IMR-90 (cell line): ENCODE data around the gene MICAL2. TPM values are rescaled to one million over a fixed set of nuclear protein-coding genes. Genes with fewer than 3 reads are reported as not detected.

Experiments used
- ATAC-seq: fragments of 200-7000 bp; cut with Tn5 transposase; 2 replicates; pipeline ENCODE4 v1.9.1; 2020; ENCODE audit warnings: low read depth, mild to moderate bottlenecking, moderate library complexity
- BruUV-seq: library from RNA; stranded (reverse); fragments of 400-500 nt; replicated peaks from 2 replicates; lab custom pipeline; 2021; lab: Mats Ljungman, UMichigan
- CTCF ChIA-PET: fragments of 300-600 bp; formaldehyde crosslinking; extraction: SDS; loops from one replicate; lab custom pipeline; 2021; ENCODE audit warnings: antibody characterized with exemption; lab: Yijun Ruan, JAX
- POLR2A ChIA-PET: fragments of 300-600 bp; sonication (Branson Sonifier 250); formaldehyde crosslinking; loops from one replicate; lab custom pipeline; 2022; ENCODE audit warnings: antibody characterized with exemption; ENCODE audit not compliant: unreplicated experiment; lab: Charles Lee
- DNase-seq: peaks from one replicate; pipeline ENCODE4 v3.0.0; 2013
- H2AFZ ChIP-seq: replicated peaks from 2 replicates; pipeline ENCODE3; 2013; ENCODE audit warnings: low read length, mild to moderate bottlenecking; ENCODE audit not compliant: poor library complexity
- H2AK5ac ChIP-seq: 2 replicates; pipeline ENCODE4 v1.6.1; 2013; ENCODE audit warnings: low read depth, low read length, inconsistent platforms
- H2AK9ac ChIP-seq: replicated peaks from 2 replicates; pipeline ENCODE3; 2013; ENCODE audit warnings: mild to moderate bottlenecking, low read depth, low read length, moderate library complexity; ENCODE audit not compliant: poor library complexity
- H2BK120ac ChIP-seq: 2 replicates; pipeline ENCODE4 v1.6.1; 2013; ENCODE audit warnings: low read depth, low read length, inconsistent platforms
- H2BK15ac ChIP-seq: 3 replicates; pipeline ENCODE4 v1.6.1; 2013; ENCODE audit warnings: low read depth, low read length, inconsistent platforms
- H2BK20ac ChIP-seq: 2 replicates; pipeline ENCODE4 v1.6.1; 2013; ENCODE audit warnings: low read depth, mild to moderate bottlenecking, inconsistent platforms, low read length, moderate library complexity
- H2BK5ac ChIP-seq: 2 replicates; pipeline ENCODE4 v1.6.1; 2013; ENCODE audit warnings: mild to moderate bottlenecking, low read depth, low read length, inconsistent platforms; ENCODE audit not compliant: poor library complexity, severe bottlenecking
- H3K14ac ChIP-seq: replicated peaks from 2 replicates; pipeline ENCODE4 v1.6.1; 2013; ENCODE audit warnings: low read depth, low read length, inconsistent platforms
- H3K18ac ChIP-seq: 2 replicates; pipeline ENCODE4 v1.6.1; 2013; ENCODE audit warnings: low read depth, low read length, control low read depth
- H3K23ac ChIP-seq: 2 replicates; pipeline ENCODE4 v1.6.1; 2013; ENCODE audit warnings: low read depth, low read length, inconsistent platforms
- H3K27ac ChIP-seq: 2 replicates; pipeline ENCODE4 v1.5.1; 2013; ENCODE audit warnings: mild to moderate bottlenecking, control low read depth, low read length; ENCODE audit not compliant: insufficient read depth
- H3K27me3 ChIP-seq: 2 replicates; pipeline ENCODE4 v1.6.1; 2013; ENCODE audit warnings: low read length; ENCODE audit not compliant: control insufficient read depth, insufficient read depth
- H3K36me3 ChIP-seq: 2 replicates; pipeline ENCODE4 v1.6.1; 2013; ENCODE audit warnings: low read length, mixed read lengths; ENCODE audit not compliant: control insufficient read depth, insufficient read depth
- H3K4ac ChIP-seq: 2 replicates; pipeline ENCODE4 v1.6.1; 2013; ENCODE audit warnings: low read depth, low read length, inconsistent platforms
- H3K4me1 ChIP-seq: 2 replicates; pipeline ENCODE4 v1.6.1; 2013; ENCODE audit warnings: low read length, mixed read lengths; ENCODE audit not compliant: control insufficient read depth, insufficient read depth
- H3K4me2 ChIP-seq: 2 replicates; pipeline ENCODE4 v1.6.1; 2013; ENCODE audit warnings: low read depth, mild to moderate bottlenecking, control low read depth, low read length, moderate library complexity
- H3K4me3 ChIP-seq: 2 replicates; pipeline ENCODE4 v1.5.1; 2013; ENCODE audit warnings: low read depth, mild to moderate bottlenecking, control low read depth, low read length, moderate library complexity; ENCODE audit not compliant: insufficient read depth
- H3K56ac ChIP-seq: 2 replicates; pipeline ENCODE4 v1.6.1; 2013; ENCODE audit warnings: low read length, inconsistent platforms; ENCODE audit not compliant: insufficient read depth; ENCODE audit errors: extremely low read depth
- H3K79me1 ChIP-seq, 2 experiments: 2 replicates each; pipeline ENCODE4 v1.6.1; 2013; ENCODE audit warnings: low read length in 2 of 2, inconsistent platforms in 1 of 2, low read depth in 1 of 2
- H3K9ac ChIP-seq: 2 replicates; pipeline ENCODE4 v1.6.1; 2013; ENCODE audit warnings: low read depth, low read length, control low read depth
- H3K9me1 ChIP-seq: 2 replicates; pipeline ENCODE4 v1.6.1; 2013; ENCODE audit warnings: low read length, inconsistent platforms; ENCODE audit not compliant: insufficient read depth
- H3K9me3 ChIP-seq: 2 replicates; pipeline ENCODE4 v1.6.1; 2013; ENCODE audit warnings: low read length; ENCODE audit not compliant: control insufficient read depth, insufficient read depth
- H4K20me1 ChIP-seq: 2 replicates; pipeline ENCODE4 v1.6.1; 2013; ENCODE audit warnings: low read length, inconsistent platforms; ENCODE audit not compliant: insufficient read depth
- H4K5ac ChIP-seq: 2 replicates; pipeline ENCODE4 v1.6.1; 2013; ENCODE audit warnings: mild to moderate bottlenecking, low read depth, low read length, control low read depth
- H4K8ac ChIP-seq, 2 experiments: 2 replicates each; pipeline ENCODE4 v1.6.1; 2013; ENCODE audit warnings: low read depth in 2 of 2, low read length in 2 of 2, control low read depth in 1 of 2, inconsistent platforms in 1 of 2
- H4K91ac ChIP-seq: 2 replicates; pipeline ENCODE4 v1.6.1; 2013; ENCODE audit warnings: low read depth, low read length, inconsistent platforms; ENCODE audit not compliant: insufficient read depth
- CEBPB ChIP-seq: IDR thresholded peaks from 2 replicates; pipeline ENCODE4 v1.6.1; 2012; ENCODE audit warnings: low read depth, low read length, improper control_type of control experiment
- NFE2L2 ChIP-seq: fragments of 150-350 bp; IDR thresholded peaks from 2 replicates; pipeline ENCODE4 v1.6.1; 2016; ENCODE audit warnings: low read depth, mild to moderate bottlenecking, low read length
- WGBS, 2 experiments: methylation state at CpG; one replicate each; pipeline versions ENCODE4 v1.1.5 to v1.1.7; 2013; ENCODE audit warnings: missing lambda C conversion rate in 2 of 2; ENCODE audit not compliant: insufficient read length in 1 of 2; ENCODE audit errors: extremely low coverage in 2 of 2; 5-methylcytosine and 5-hydroxymethylcytosine counted together
- dilution Hi-C: fragments of 300-500 bp; cut with HindIII; formaldehyde crosslinking; loops from one replicate; pipeline ENCODE4 v1.14.3; 2018; ENCODE audit warnings: low sequenced_read_pairs; ENCODE audit not compliant: unreplicated experiment
- in situ Hi-C: fragments of 300-500 bp; cut with MboI; formaldehyde crosslinking; loops from 3 replicates; pipeline ENCODE4 v1.14.3; 2019; ENCODE audit warnings: low sequenced_read_pairs, inconsistent platforms, mixed read lengths
- intact Hi-C: fragments of 100-400 bp; cut with micrococcal nuclease; formaldehyde crosslinking; loops from 2 replicates; pipeline ENCODE4 v1.10.0; 2022
- polyA plus RNA-seq, 3 experiments: library from polyadenylated mRNA; depleted of rRNA; stranded (reverse); fragments of >200 nt; gene quantifications; 2 replicates each; pipeline ENCODE4 v1.2.3, GENCODE V29; 2012; ENCODE audit warnings: low replicate concordance in 1 of 3
- total RNA-seq: library from RNA; depleted of rRNA; stranded (reverse); fragments of >200 nt; gene quantifications from 2 replicates; pipeline ENCODE4 v1.2.3, GENCODE V29; 2012

MICAL2 gene
- total and polyA plus RNA-seq, 2 of the 4 experiments (the other 2 are of a cell fraction) = 170 to 336 TPM

- Histone ChIP-seq H2AK5ac (0 out of 2 replicates have a peak overlapping the region, but pooled peaks have one; percentile 16), H3K4me2 (no peak overlapping the region), H3K18ac (no peak overlapping the region), H3K27ac (no peak overlapping the region), H3K14ac (0 out of 2 replicates have a peak overlapping the region, but pooled peaks have one; percentile 14), H4K91ac (0 out of 2 replicates have a peak overlapping the region, but pooled peaks have one; percentile 35), H3K79me1 (peaks cover 30 to 90% of the 10 kb centered on the region in 2 experiments), H3K4ac (peak overlapping the region; percentile 24), H2BK5ac (peak overlapping the region; percentile 10), H2AK9ac (no peak overlapping the region), H3K56ac (no peak overlapping the region), H4K8ac (no peak overlapping the region; a peak in 1 of 4 replicates), H2BK15ac (0 out of 3 replicates have a peak overlapping the region, but pooled peaks have one; percentile 26), H3K4me1 (peaks cover 22% of the 10 kb centered on the region), H3K9me3 (no peaks in the 10 kb centered on the region), H3K36me3 (peaks cover 8% of the 10 kb centered on the region; the same call in 1 of the 2 replicates), H4K20me1 (no peaks in the 10 kb centered on the region), H2BK20ac (no peak overlapping the region), H4K5ac (no peak overlapping the region), H2AFZ (no peak overlapping the region), H3K23ac (peak overlapping the region; percentile 24), H3K27me3 (no peaks in the 10 kb centered on the region), H3K9me1 (peaks cover 35% of the 10 kb centered on the region), H3K9ac (no peak overlapping the region), H3K4me3 (no peak overlapping the region), H2BK120ac (no peak overlapping the region)
- WGBS, 2 experiments = no CpG with 5 or more reads among the region's 3 CpGs
- TF ChIP-seq CEBPB = peak; percentile 65; the same call in 1 of the 2 replicates
- no peak for TF ChIP-seq NFE2L2
- ChIA-PET CTCF (no interaction called here), POLR2A (no interaction called here)
- no TSS peak for BruUV-seq
- DNase-seq (no peak), ATAC-seq (no peak)
- dilution Hi-C loops = no loop called here
- intact Hi-C loops = no loop called here
- in situ Hi-C loops = no loop called here
Measured at GRCh38 chr11:12193515-12194336, 83.3 kb downstream of the MICAL2 start.
